ENCODE measurements around the gene KCNIP2.

Gene KCNIP2

GRCh38 chr10:101857802-101858476 lies 14.3 kb upstream of the KCNIP2 start:
- Histone ChIP-seq H3K4me3 (replicated peaks; ENCODE audit: low read depth, low read length) (no peak overlapping the region), H3K27me3 (replicated peaks; ENCODE audit: control insufficient read depth, insufficient read depth, low read length) (no peaks in the 10 kb centered on the region), H3K36me3 (ENCODE audit: control insufficient read depth, insufficient read depth, low read length) (no peaks in the 10 kb centered on the region; the same call in 1 of the 2 replicates)
- no peak for DNase-seq (ENCODE audit: extremely low read depth, insufficient read length)
- no peak for TF ChIP-seq CTCF (IDR thresholded peaks at IDR 0.05; ENCODE audit: insufficient read depth, low read length, poor library complexity, severe bottlenecking)

GRCh38 chr10:101856626-101857025 lies 13.0 kb upstream of the KCNIP2 start:
- Histone ChIP-seq H3K4me3 (replicated peaks; ENCODE audit: low read depth, low read length) (no peak overlapping the region), H3K36me3 (ENCODE audit: control insufficient read depth, insufficient read depth, low read length) (no peaks in the 10 kb centered on the region; the same call in 1 of the 2 replicates), H3K27me3 (replicated peaks; ENCODE audit: control insufficient read depth, insufficient read depth, low read length) (no peaks in the 10 kb centered on the region)
- TF ChIP-seq CTCF (IDR thresholded peaks at IDR 0.05; ENCODE audit: insufficient read depth, low read length, poor library complexity, severe bottlenecking): no peak
- no peak for DNase-seq (ENCODE audit: extremely low read depth, insufficient read length)

- Histone ChIP-seq H3K27me3 (replicated peaks; ENCODE audit: control insufficient read depth, insufficient read depth, low read length) (no peaks in the 10 kb centered on the region), H3K4me3 (replicated peaks; ENCODE audit: low read depth, low read length) (no peak overlapping the region), H3K36me3 (ENCODE audit: control insufficient read depth, insufficient read depth, low read length) (peaks cover 11% of the 10 kb centered on the region)
- TF ChIP-seq CTCF (IDR thresholded peaks at IDR 0.05; ENCODE audit: insufficient read depth, low read length, poor library complexity, severe bottlenecking): no peak
- no peak for DNase-seq (ENCODE audit: extremely low read depth, insufficient read length)
These were observed 8.0 kb upstream of the KCNIP2 start for GRCh38 chr10:101851411-101852116.

GRCh38 chr10:101850749-101851148 lies 7.1 kb upstream of the KCNIP2 start:
- TF ChIP-seq CTCF (IDR thresholded peaks at IDR 0.05; ENCODE audit: insufficient read depth, low read length, poor library complexity, severe bottlenecking): no peak
- no peak for DNase-seq (ENCODE audit: extremely low read depth, insufficient read length)
- Histone ChIP-seq H3K27me3 (replicated peaks; ENCODE audit: control insufficient read depth, insufficient read depth, low read length) (no peaks in the 10 kb centered on the region), H3K4me3 (replicated peaks; ENCODE audit: low read depth, low read length) (no peak overlapping the region), H3K36me3 (ENCODE audit: control insufficient read depth, insufficient read depth, low read length) (peaks cover 11% of the 10 kb centered on the region)

GRCh38 chr10:101848894-101849351 lies 5.3 kb upstream of the KCNIP2 start:
- H3K36me3 ChIP-seq (ENCODE audit: control insufficient read depth, insufficient read depth, low read length): peaks cover 11% of the 10 kb centered on the region
- no peak for DNase-seq (ENCODE audit: extremely low read depth, insufficient read length)
- no peak overlapping the region for H3K4me3 ChIP-seq (replicated peaks; ENCODE audit: low read depth, low read length)
- no peaks in the 10 kb centered on the region for H3K27me3 ChIP-seq (replicated peaks; ENCODE audit: control insufficient read depth, insufficient read depth, low read length)
- TF ChIP-seq CTCF (IDR thresholded peaks at IDR 0.05; ENCODE audit: insufficient read depth, low read length, poor library complexity, severe bottlenecking): no peak
